NCI-H510A (cell line): Measurements from ENCODE around the gene DEFB131B.
"Not testable (repeated sequence)": the region's sequence is repeated elsewhere in the genome, so short reads cannot be mapped to it uniquely, and the experiment has no call there.

Experiments
- DNase-seq: peaks from one replicate; lab custom pipeline; 2025; lab: John Stamatoyannopoulos, UW

Gene DEFB131B

GRCh38 chr11:71878059-71878458 is at the start of gene DEFB131B:
TSS of gene DEFB131B (plus strand) at chr11:71878453. CDS start at chr11:71878453, 0 bp downstream.
- DNase-seq = not testable (repeated sequence)

GRCh38 chr11:71829247-71829646 is 49.0 kb upstream of the DEFB131B start:
- DNase-seq = not testable (repeated sequence)

GRCh38 chr11:71829686-71830085 is 48.6 kb upstream of the DEFB131B start:
- not testable (repeated sequence) for DNase-seq

GRCh38 chr11:71832811-71833210 is 45.4 kb upstream of the DEFB131B start, which contains the start of gene DEFB108B:
TSS of gene DEFB108B (plus strand) at chr11:71833200. CDS start at chr11:71833200, 0 bp downstream.
- not testable (repeated sequence) for DNase-seq

- not testable (repeated sequence) for DNase-seq
These were observed 35.5 kb upstream of the DEFB131B start for GRCh38 chr11:71842720-71843119.

GRCh38 chr11:71843355-71843754 is 34.9 kb upstream of the DEFB131B start:
- DNase-seq = not testable (repeated sequence)

- DNase-seq = no peak
These were observed 34.4 kb upstream of the DEFB131B start for GRCh38 chr11:71843858-71844257.

GRCh38 chr11:71853895-71854294 is 24.4 kb upstream of the DEFB131B start:
- DNase-seq = not testable (repeated sequence)

GRCh38 chr11:71855880-71856279 is 22.4 kb upstream of the DEFB131B start:
- DNase-seq = not testable (repeated sequence)

- not testable (repeated sequence) for DNase-seq
These were observed 17.4 kb upstream of the DEFB131B start for GRCh38 chr11:71860835-71861234.

- not testable (repeated sequence) for DNase-seq
These were observed 14.2 kb upstream of the DEFB131B start for GRCh38 chr11:71863978-71864627.

- DNase-seq = not testable (repeated sequence)
These were observed 11.0 kb upstream of the DEFB131B start for GRCh38 chr11:71867209-71867608.

GRCh38 chr11:71869931-71870330 is 8.3 kb upstream of the DEFB131B start:
- not testable (repeated sequence) for DNase-seq

- not testable (repeated sequence) for DNase-seq
These were observed 7.6 kb upstream of the DEFB131B start for GRCh38 chr11:71870661-71871060.

- not testable (repeated sequence) for DNase-seq
These were observed 2.0 kb upstream of the DEFB131B start for GRCh38 chr11:71876262-71876661.

- not testable (repeated sequence) for DNase-seq
These were observed 7.6 kb downstream of the DEFB131B start for GRCh38 chr11:71885806-71886205.

- DNase-seq = not testable (repeated sequence)
These were observed 10.2 kb downstream of the DEFB131B start for GRCh38 chr11:71888335-71889010.

- DNase-seq = not testable (repeated sequence)
These were observed 11.1 kb downstream of the DEFB131B start for GRCh38 chr11:71889181-71889872.

- no peak for DNase-seq
These were observed 17.7 kb downstream of the DEFB131B start for GRCh38 chr11:71895961-71896360.

GRCh38 chr11:71901137-71901536 is 22.9 kb downstream of the DEFB131B start:
- DNase-seq = not testable (repeated sequence)

GRCh38 chr11:71908218-71908617 is 30.0 kb downstream of the DEFB131B start:
- no peak for DNase-seq

GRCh38 chr11:71910775-71911174 is 32.5 kb downstream of the DEFB131B start:
- DNase-seq = not testable (repeated sequence)
